Measurements from ENCODE around the gene NSMCE1. TPM values are rescaled to one million over a fixed set of nuclear protein-coding genes. Genes with fewer than 3 reads are reported as not detected.

NSMCE1 gene
- total RNA-seq, 1 donor from 2014 or later = 6.8 TPM

DNA sequence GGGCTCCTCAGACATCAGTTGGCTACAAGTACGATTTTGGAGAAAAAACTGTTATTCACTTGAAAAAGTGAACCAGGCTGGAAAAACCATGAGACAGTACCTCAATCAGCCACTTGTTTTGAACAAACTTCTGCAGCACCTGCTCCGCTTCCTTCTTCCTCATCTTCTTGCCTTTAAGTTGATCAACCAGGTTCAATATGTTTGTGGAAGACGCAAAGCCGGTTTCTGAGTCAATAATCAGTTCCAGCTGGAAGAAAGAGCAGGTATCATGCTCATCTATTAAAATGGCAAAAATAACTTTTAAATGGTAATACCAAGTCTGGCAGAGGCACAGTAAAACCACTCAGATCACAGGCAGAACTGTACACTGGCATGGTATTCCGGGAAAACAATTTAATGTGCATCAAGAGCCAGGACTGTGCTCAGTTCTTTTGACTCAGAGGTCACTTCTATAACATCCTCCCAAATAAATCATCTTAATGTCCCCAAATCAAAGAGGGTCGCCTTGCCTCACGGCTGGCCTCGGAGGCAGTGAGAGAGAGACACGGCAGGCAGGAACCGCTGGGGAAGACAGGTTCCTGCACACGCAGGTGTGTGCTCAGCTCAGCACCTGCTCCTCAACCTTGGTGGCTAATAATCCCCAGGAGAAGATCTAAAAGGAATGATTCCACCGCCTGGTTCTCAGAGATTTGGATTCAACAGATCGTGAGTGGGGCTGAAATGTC lies 35.5 kb downstream of the NSMCE1 start:
- TF ChIP-seq, protein P1, sequence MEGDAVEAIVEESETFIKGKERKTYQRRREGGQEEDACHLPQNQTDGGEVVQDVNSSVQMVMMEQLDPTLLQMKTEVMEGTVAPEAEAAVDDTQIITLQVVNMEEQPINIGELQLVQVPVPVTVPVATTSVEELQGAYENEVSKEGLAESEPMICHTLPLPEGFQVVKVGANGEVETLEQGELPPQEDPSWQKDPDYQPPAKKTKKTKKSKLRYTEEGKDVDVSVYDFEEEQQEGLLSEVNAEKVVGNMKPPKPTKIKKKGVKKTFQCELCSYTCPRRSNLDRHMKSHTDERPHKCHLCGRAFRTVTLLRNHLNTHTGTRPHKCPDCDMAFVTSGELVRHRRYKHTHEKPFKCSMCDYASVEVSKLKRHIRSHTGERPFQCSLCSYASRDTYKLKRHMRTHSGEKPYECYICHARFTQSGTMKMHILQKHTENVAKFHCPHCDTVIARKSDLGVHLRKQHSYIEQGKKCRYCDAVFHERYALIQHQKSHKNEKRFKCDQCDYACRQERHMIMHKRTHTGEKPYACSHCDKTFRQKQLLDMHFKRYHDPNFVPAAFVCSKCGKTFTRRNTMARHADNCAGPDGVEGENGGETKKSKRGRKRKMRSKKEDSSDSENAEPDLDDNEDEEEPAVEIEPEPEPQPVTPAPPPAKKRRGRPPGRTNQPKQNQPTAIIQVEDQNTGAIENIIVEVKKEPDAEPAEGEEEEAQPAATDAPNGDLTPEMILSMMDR (IDR thresholded peaks at IDR 0.05) = no peak
- peaks cover 15 to 44% of the 10 kb centered on the region in 2 donors for H3K36me3 ChIP-seq
- H3K4me3 ChIP-seq = no peak overlapping the region
- H3K4me1 ChIP-seq = peaks cover 0 to 11% of the 10 kb centered on the region in 2 donors
- no peak for DNase-seq (ENCODE audit: low spot score in 2 of 2)
- no peak overlapping the region for H3K27ac ChIP-seq
- no peaks in the 10 kb centered on the region for H3K27me3 ChIP-seq
- intact Hi-C loops (cut with DNase I) = no loop called here
- no peaks in the 10 kb centered on the region for H3K9me3 ChIP-seq

DNA sequence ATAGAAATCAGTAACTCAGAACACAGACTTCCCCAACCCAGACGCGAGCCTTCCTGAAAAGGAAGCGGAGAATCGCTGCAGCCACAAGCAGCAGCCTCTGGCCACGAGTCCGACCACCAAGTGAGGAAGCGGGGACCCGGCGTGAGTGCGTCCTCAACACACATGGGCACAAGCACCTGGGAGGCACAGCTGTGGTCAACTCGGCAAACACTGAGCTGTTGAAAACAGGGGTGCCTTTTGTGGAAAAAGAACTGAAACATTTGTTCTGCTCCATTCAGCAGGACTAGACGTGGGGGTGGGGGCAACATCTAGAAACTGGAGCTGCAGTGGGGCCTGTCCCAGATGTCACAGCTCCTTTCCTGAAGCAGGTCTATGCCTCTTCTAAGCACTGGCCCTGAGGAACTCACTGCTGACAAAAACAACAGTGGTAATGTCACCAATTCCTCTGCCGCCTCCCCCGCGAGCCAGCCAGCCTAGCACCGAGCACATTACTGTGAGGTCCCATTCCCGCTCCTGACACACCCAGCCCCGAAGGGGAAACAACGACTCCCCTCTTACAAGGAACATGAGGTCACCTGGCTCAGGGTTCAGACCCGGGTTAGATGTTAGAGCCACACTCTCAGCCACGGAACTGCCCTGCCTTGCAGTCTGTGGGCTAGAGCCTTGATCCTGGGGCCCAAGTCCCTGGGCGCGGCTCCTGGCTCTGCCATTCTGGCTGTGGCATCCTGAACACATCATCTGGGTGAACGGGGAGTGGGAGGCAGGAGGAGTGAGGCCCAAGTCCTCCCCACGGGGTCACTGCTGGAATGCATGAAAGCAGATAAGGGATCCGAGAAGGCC lies 36.3 kb downstream of the NSMCE1 start:
- Histone ChIP-seq H3K27me3 (no peaks in the 10 kb centered on the region), H3K9me3 (no peaks in the 10 kb centered on the region), H3K36me3 (peaks cover 15 to 44% of the 10 kb centered on the region in 2 donors), H3K4me3 (no peak overlapping the region), H3K4me1 (peaks cover 0 to 11% of the 10 kb centered on the region in 2 donors), H3K27ac (no peak overlapping the region)
- TF ChIP-seq, protein P1 (IDR thresholded peaks at IDR 0.05) = no peak
- intact Hi-C loops (cut with DNase I) = no loop called here
- no peak for DNase-seq (ENCODE audit: low spot score in 2 of 2)

DNA sequence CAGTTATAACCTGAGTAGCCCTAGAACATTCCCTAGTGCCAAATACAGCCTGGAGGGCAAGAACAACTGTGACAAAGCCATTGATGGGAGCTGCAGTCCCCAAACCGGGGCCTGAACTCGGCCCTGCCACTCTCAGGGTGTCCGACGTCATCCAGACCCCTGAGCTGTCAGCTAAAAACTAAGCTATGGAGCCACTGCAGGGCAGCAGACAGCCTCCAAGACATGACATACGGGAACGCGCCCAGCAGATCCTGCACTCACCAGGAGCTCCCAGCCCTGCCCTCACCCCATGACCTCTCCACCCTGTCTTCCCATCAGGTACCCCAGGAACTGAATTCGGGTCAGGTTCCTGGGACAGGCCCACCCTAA lies 36.9 kb downstream of the NSMCE1 start:
- no peak overlapping the region for H3K4me3 ChIP-seq
- H3K27ac ChIP-seq = no peak overlapping the region
- peaks cover 0 to 11% of the 10 kb centered on the region in 2 donors for H3K4me1 ChIP-seq
- DNase-seq (ENCODE audit: low spot score in 2 of 2) = no peak
- intact Hi-C loops (cut with DNase I) = no loop called here
- TF ChIP-seq, protein P1 (IDR thresholded peaks at IDR 0.05) = no peak
- H3K27me3 ChIP-seq = no peaks in the 10 kb centered on the region
- H3K9me3 ChIP-seq = no peaks in the 10 kb centered on the region
- H3K36me3 ChIP-seq = peaks cover 20 to 46% of the 10 kb centered on the region in 2 donors

DNA sequence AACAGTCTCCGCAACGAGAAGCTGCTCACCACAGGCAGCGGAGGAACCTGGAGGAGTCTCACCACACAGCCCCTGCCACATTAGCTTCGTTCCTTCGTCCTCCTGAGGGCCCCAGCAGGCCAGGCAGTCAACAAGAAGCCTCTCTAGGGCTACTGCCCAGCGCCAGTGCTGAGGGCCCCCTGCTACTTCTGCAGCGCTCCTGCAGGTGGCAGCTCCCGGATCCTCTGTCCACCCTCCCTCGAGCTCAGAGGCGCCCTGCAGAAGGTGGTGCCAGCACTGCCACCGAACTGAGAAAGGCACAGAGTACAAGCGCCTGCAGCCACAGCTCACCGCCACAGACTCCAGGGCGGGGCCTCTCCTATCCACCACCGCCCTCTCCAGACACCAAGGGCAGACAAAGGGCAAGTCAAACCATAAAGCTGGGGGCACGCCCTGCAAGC lies 38.0 kb downstream of the NSMCE1 start:
- TF ChIP-seq, protein P1 (IDR thresholded peaks at IDR 0.05) = no peak
- Histone ChIP-seq H3K4me1 (peaks cover 0 to 9% of the 10 kb centered on the region in 2 donors), H3K36me3 (peaks cover 24 to 56% of the 10 kb centered on the region in 2 donors), H3K27ac (no peak overlapping the region), H3K9me3 (no peaks in the 10 kb centered on the region), H3K27me3 (no peaks in the 10 kb centered on the region), H3K4me3 (no peak overlapping the region)
- intact Hi-C loops (cut with DNase I) = no loop called here
- no peak for DNase-seq (ENCODE audit: low spot score in 2 of 2)

DNA sequence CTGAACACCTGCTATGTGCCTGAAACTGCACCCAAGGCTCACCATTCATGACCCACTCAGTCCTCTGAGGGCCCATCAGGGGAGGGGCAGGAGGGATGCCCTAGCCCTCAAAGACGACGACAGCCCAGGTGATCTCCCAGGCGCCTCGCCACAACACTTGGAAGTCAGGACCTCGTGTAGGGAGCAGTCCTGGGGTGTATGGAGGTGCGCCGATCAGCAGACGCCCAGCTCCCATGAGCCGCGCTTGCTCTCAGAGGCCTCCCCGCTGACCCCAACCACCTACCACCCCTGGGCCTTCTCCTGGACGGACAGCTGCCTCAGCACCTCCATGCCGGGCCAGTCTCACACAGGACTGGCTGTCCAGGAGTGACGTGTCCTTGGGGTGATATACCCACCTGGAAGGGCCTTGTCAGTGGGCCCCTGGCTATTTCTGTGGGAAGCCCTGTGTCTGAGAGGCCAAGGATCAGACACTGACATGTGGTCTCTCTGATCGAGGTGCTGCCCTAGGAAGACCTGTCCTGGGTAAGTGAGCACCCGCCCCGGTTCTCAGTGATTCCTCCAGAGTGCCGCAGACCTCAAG lies 38.6 kb downstream of the NSMCE1 start:
- Histone ChIP-seq H3K27me3 (no peaks in the 10 kb centered on the region), H3K4me3 (no peak overlapping the region), H3K4me1 (peaks cover 0 to 3% of the 10 kb centered on the region in 2 donors), H3K9me3 (no peaks in the 10 kb centered on the region), H3K27ac (no peak overlapping the region), H3K36me3 (peaks cover 24 to 60% of the 10 kb centered on the region in 2 donors)
- intact Hi-C loops (cut with DNase I) = no loop called here
- TF ChIP-seq, protein P1 (IDR thresholded peaks at IDR 0.05) = no peak
- no peak for DNase-seq (ENCODE audit: low spot score in 2 of 2)

Data from ascending aorta (tissue), 2 donors.